ENCODE data around the gene SMYD3. TPM values are rescaled to one million over a fixed set of nuclear protein-coding genes. Genes with fewer than 3 reads are reported as not detected.

SMYD3 gene
- total and polyA plus RNA-seq, 9 of the 15 experiments (the other 6 are each of a cell fraction or from before 2014, with no cell fraction given): 128 to 440 (median 197) TPM

GRCh38 chr1:246306415-246307037, 200.6 kb downstream of the SMYD3 start (continued):
- TF ChIP-seq HBP1 (CRISPR knock-in tag; IDR thresholded peaks at IDR 0.05) (no peak), ARID3B (CRISPR knock-in tag; IDR thresholded peaks at IDR 0.05; ENCODE audit: borderline replicate concordance) (no peak), STAT5A (IDR thresholded peaks at IDR 0.05; ENCODE audit: borderline replicate concordance, low read length) (no peak), ZNF77 (CRISPR knock-in tag; IDR thresholded peaks at IDR 0.05) (no peak), ZNF740 (CRISPR knock-in tag; IDR thresholded peaks at IDR 0.05) (no peak), ZNF740 (tag; IDR thresholded peaks at IDR 0.05) (no peak), ZBTB9 (CRISPR knock-in tag; IDR thresholded peaks at IDR 0.05) (no peak), ZNF175 (CRISPR knock-in tag; IDR thresholded peaks at IDR 0.05; ENCODE audit: low read depth) (0 out of 2 replicates have a peak, but pooled peaks have one; percentile 62), GATAD2B (IDR thresholded peaks at IDR 0.05; ENCODE audit: borderline replicate concordance) (peak; percentile 90), E2F1 (CRISPR knock-in tag; IDR thresholded peaks at IDR 0.05) (no peak), DMBX1 (CRISPR knock-in tag; IDR thresholded peaks at IDR 0.05; ENCODE audit: borderline replicate concordance) (peak; percentile 62; the same call in 1 of the 2 replicates), NR2F6 (CRISPR knock-in tag; IDR thresholded peaks at IDR 0.05) (no peak), FOXJ3 (CRISPR knock-in tag; IDR thresholded peaks at IDR 0.05) (no peak), DPF2 (IDR thresholded peaks at IDR 0.05) (peak; percentile 95), STAG1 (CRISPR knock-in tag; IDR thresholded peaks at IDR 0.05; ENCODE audit: borderline replicate concordance) (no peak), SIN3A (IDR thresholded peaks at IDR 0.05; ENCODE audit: borderline replicate concordance in 2 of 2, control insufficient read depth in 1 of 2, low read depth in 2 of 2, low read length in 2 of 2) (no peak), TAF9B (IDR thresholded peaks at IDR 0.05; ENCODE audit: partially characterized antibody) (peak; percentile 57), NBN (IDR thresholded peaks at IDR 0.05; ENCODE audit: low read depth) (peak; percentile 83), RBFOX2 (IDR thresholded peaks at IDR 0.05; ENCODE audit: low read depth, low read length) (no peak), HNRNPLL (IDR thresholded peaks at IDR 0.05; ENCODE audit: low read depth, low read length, poor library complexity, severe bottlenecking) (no peak), EP400 (IDR thresholded peaks at IDR 0.05) (peak; percentile 59), ZC3H11A (IDR thresholded peaks at IDR 0.05; ENCODE audit: low read depth, low read length) (no peak), BCOR (IDR thresholded peaks at IDR 0.05) (no peak)

Measured in K562 (cell line).